A673 (cell line): ENCODE measurements around the gene PHF24. TPM values are rescaled to one million over a fixed set of nuclear protein-coding genes. Genes with fewer than 3 reads are reported as not detected.
"Not testable (repeated sequence)": the region's sequence is repeated elsewhere in the genome, so short reads cannot be mapped to it uniquely, and the experiment has no call there.

ENCODE experiments used
- BruUV-seq: library from RNA; stranded (reverse); fragments of 400-500 nt; replicated peaks from 2 replicates; lab custom pipeline; 2021; lab: Mats Ljungman, UMichigan
- CTCF ChIA-PET: fragments of 300-600 bp; sonication (Branson Sonifier 250); formaldehyde crosslinking; loops from one replicate; lab custom pipeline; 2022; ENCODE audit warnings: antibody characterized with exemption; lab: Charles Lee
- POLR2A ChIA-PET: fragments of 300-600 bp; sonication (Branson Sonifier 250); formaldehyde crosslinking; loops from one replicate; lab custom pipeline; 2022; ENCODE audit warnings: antibody characterized with exemption; ENCODE audit not compliant: low non-redundant PET; lab: Charles Lee
- DNase-seq: peaks from one replicate; pipeline ENCODE4 v3.0.0-alpha.2; 2015; ENCODE audit warnings: low spot score
- H3K27ac ChIP-seq: fragments of 200-600 bp; sonication (generic); 2 replicates; pipeline ENCODE4 v1.5.1; 2016; ENCODE audit warnings: mixed run types, low read depth, mild to moderate bottlenecking, mixed read lengths, antibody characterized with exemption, low read length; ENCODE audit not compliant: poor library complexity, severe bottlenecking
- H3K27me3 ChIP-seq: fragments of 200-600 bp; sonication (generic); replicated peaks from 2 replicates; pipeline ENCODE4 v1.6.1; 2017; ENCODE audit warnings: mixed run types, low read depth, mild to moderate bottlenecking, mixed read lengths, antibody characterized with exemption, low read length; ENCODE audit not compliant: insufficient read depth, poor library complexity
- H3K36me3 ChIP-seq: fragments of 200-600 bp; sonication (generic); 2 replicates; pipeline ENCODE4 v1.6.1; 2016; ENCODE audit warnings: mixed run types, mild to moderate bottlenecking, mixed read lengths, antibody characterized with exemption, low read length; ENCODE audit not compliant: insufficient read depth, poor library complexity, severe bottlenecking
- H3K4me1 ChIP-seq: fragments of 200-600 bp; sonication (generic); 2 replicates; pipeline ENCODE4 v1.6.1; 2017; ENCODE audit warnings: mixed run types, mild to moderate bottlenecking, mixed read lengths, antibody characterized with exemption, low read length; ENCODE audit not compliant: insufficient read depth, poor library complexity, severe bottlenecking
- H3K4me3 ChIP-seq: fragments of 200-600 bp; sonication (generic); 2 replicates; pipeline ENCODE4 v1.5.1; 2016; ENCODE audit warnings: low read depth, mixed run types, mild to moderate bottlenecking, mixed read lengths, low read length; ENCODE audit not compliant: poor library complexity, severe bottlenecking
- H3K9me3 ChIP-seq: fragments of 200-600 bp; sonication (generic); 2 replicates; pipeline ENCODE4 v1.6.1; 2016; ENCODE audit warnings: mixed run types, low read depth, mild to moderate bottlenecking, mixed read lengths, antibody characterized with exemption, low read length; ENCODE audit not compliant: poor library complexity, severe bottlenecking
- CTCF ChIP-seq: fragments of 300-800, 200-600 bp; sonication (generic); conservative IDR thresholded peaks from 2 replicates; pipeline ENCODE4 v1.5.1; 2017; ENCODE audit warnings: low read depth, mild to moderate bottlenecking, antibody characterized with exemption, low read length, moderate library complexity, mixed read lengths
- EZH2 ChIP-seq: fragments of 200-600 bp; sonication (generic); IDR thresholded peaks from 2 replicates; pipeline ENCODE4 v1.6.1; 2017; ENCODE audit warnings: borderline replicate concordance, low read depth, mild to moderate bottlenecking, mixed read lengths, antibody characterized with exemption, low read length; ENCODE audit not compliant: poor library complexity, severe bottlenecking
- intact Hi-C: fragments of 100-400 bp; cut with micrococcal nuclease; formaldehyde crosslinking; loops from one replicate; pipeline ENCODE4 v1.10.0; 2022; ENCODE audit not compliant: unreplicated experiment
- total RNA-seq: library from RNA; stranded (reverse); gene quantifications from 2 replicates; pipeline ENCODE4 v1.2.3, GENCODE V29; 2021

The PHF24 gene
- total RNA-seq, 1 experiment from 2014 or later = 0.13 TPM

- TF ChIP-seq CTCF (peak; percentile 89), EZH2 (no peak)
- intact Hi-C loops = loop anchor here (10.0 kb wide), 1 partner anchor 125 kb away; no protein-coding TSS in a partner anchor
- H3K27me3 ChIP-seq = no peaks in the 10 kb centered on the region
- H3K27ac ChIP-seq = no peak overlapping the region
- no peaks in the 10 kb centered on the region for H3K36me3 ChIP-seq
- peak; percentile 52 for DNase-seq
- no peaks in the 10 kb centered on the region for H3K9me3 ChIP-seq
- no TSS peak for BruUV-seq
- ChIA-PET POLR2A (no interaction called here), CTCF (interaction anchor here (0.6 to 1.4 kb wide), 2 partner anchors 30 to 38 kb away, joined by 3 to 11 read pairs; no protein-coding TSS in a partner anchor)
- no peak overlapping the region for H3K4me3 ChIP-seq
- H3K4me1 ChIP-seq = no peaks in the 10 kb centered on the region
Measured at GRCh38 chr9:34929506-34930102, 28.5 kb upstream of the PHF24 start.

- H3K36me3 ChIP-seq, BruUV-seq, CTCF ChIA-PET, POLR2A ChIA-PET, intact Hi-C loops, H3K27ac ChIP-seq, H3K27me3 ChIP-seq, H3K9me3 ChIP-seq, H3K4me3 ChIP-seq: not testable (repeated sequence)
- DNase-seq = peak; percentile 25
- H3K4me1 ChIP-seq = peaks cover 11% of the 10 kb centered on the region
Measured at GRCh38 chr9:34939989-34940388, 18.1 kb upstream of the PHF24 start.

- intact Hi-C loops = no loop called here
- Histone ChIP-seq H3K4me1 (no peaks in the 10 kb centered on the region), H3K36me3 (no peaks in the 10 kb centered on the region), H3K4me3 (no peak overlapping the region), H3K9me3 (no peaks in the 10 kb centered on the region), H3K27ac (no peak overlapping the region), H3K27me3 (peaks cover 6% of the 10 kb centered on the region)
- POLR2A ChIA-PET = no interaction called here
- TF ChIP-seq EZH2 = no peak
- TF ChIP-seq CTCF = no peak
- no peak for DNase-seq
- no TSS peak for BruUV-seq
- CTCF ChIA-PET = no interaction called here
Measured at GRCh38 chr9:34948451-34948850, 9.6 kb upstream of the PHF24 start.

GRCh38 chr9:34954225-34954624 is 3.9 kb upstream of the PHF24 start:
- Histone ChIP-seq H3K9me3 (no peaks in the 10 kb centered on the region), H3K27ac (no peak overlapping the region), H3K4me1 (no peaks in the 10 kb centered on the region), H3K4me3 (no peak overlapping the region), H3K36me3 (no peaks in the 10 kb centered on the region), H3K27me3 (peaks cover 38% of the 10 kb centered on the region)
- POLR2A ChIA-PET = no interaction called here
- no peak for TF ChIP-seq EZH2
- no peak for TF ChIP-seq CTCF
- intact Hi-C loops = no loop called here
- no peak for DNase-seq
- BruUV-seq = no TSS peak
- CTCF ChIA-PET = no interaction called here

GRCh38 chr9:34956066-34956465 is 2.0 kb upstream of the PHF24 start:
- H3K4me1 ChIP-seq, CTCF ChIA-PET: not testable (repeated sequence)

More at GRCh38 chr9:34956066-34956465, 2.0 kb upstream of the PHF24 start:
- DNase-seq, H3K4me3 ChIP-seq, H3K36me3 ChIP-seq, H3K9me3 ChIP-seq, POLR2A ChIA-PET, intact Hi-C loops, H3K27ac ChIP-seq, BruUV-seq: not testable (repeated sequence)
- H3K27me3 ChIP-seq = peaks cover 50% of the 10 kb centered on the region
